HepG2 (cell line): ENCODE data around the gene MARCHF9. TPM values are rescaled to one million over a fixed set of nuclear protein-coding genes. Genes with fewer than 3 reads are reported as not detected.

ENCODE experiments used
- BCL6 ChIP-seq: IDR thresholded peaks from 2 replicates; pipeline ENCODE4 v1.6.1; 2016; ENCODE audit warnings: missing genetic modification reagents, missing compliant biosample characterization
- CENPT ChIP-seq: sonication (generic); formaldehyde crosslinking; IDR thresholded peaks from 2 replicates; pipeline ENCODE4 v1.8.0; 2022; ENCODE audit warnings: low read depth, mild to moderate bottlenecking, moderate library complexity, missing genetic modification reagents
- CTCF ChIP-seq: sonication (generic); formaldehyde crosslinking; IDR thresholded peaks from 2 replicates; pipeline ENCODE4 v1.5.0; 2020; ENCODE audit warnings: mild to moderate bottlenecking, missing genetic modification reagents, moderate library complexity
- ETV5 ChIP-seq: IDR thresholded peaks from 2 replicates; pipeline ENCODE4 v1.6.1; 2018; ENCODE audit warnings: missing biosample characterization, missing genetic modification reagents, inconsistent platforms, borderline replicate concordance
- HOXD1 ChIP-seq: sonication (generic); formaldehyde crosslinking; IDR thresholded peaks from 2 replicates; pipeline ENCODE4 v1.5.0; 2020; ENCODE audit warnings: missing genetic modification reagents
- MBD4 ChIP-seq: IDR thresholded peaks from 2 replicates; pipeline ENCODE4 v1.6.1; 2012; ENCODE audit warnings: low read length, inconsistent platforms, borderline replicate concordance
- MLX ChIP-seq: IDR thresholded peaks from 2 replicates; pipeline ENCODE4 v1.6.1; 2016
- SMC3 ChIP-seq: IDR thresholded peaks from 2 replicates; pipeline ENCODE4 v1.6.1; 2011; ENCODE audit warnings: low read length, improper control_type of control experiment
- SNAPC2 ChIP-seq: sonication (generic); formaldehyde crosslinking; IDR thresholded peaks from 2 replicates; pipeline ENCODE4 v1.8.1; 2022; ENCODE audit warnings: mild to moderate bottlenecking, missing genetic modification reagents
- TFDP1 ChIP-seq: IDR thresholded peaks from 2 replicates; pipeline ENCODE4 v1.6.1; 2016; ENCODE audit warnings: missing compliant biosample characterization, missing genetic modification reagents, borderline replicate concordance
- TGIF2 ChIP-seq: IDR thresholded peaks from 2 replicates; pipeline ENCODE4 v1.6.1; 2016; ENCODE audit warnings: control low read depth, missing compliant biosample characterization
- UBTF ChIP-seq: sonication (generic); formaldehyde crosslinking; IDR thresholded peaks from 2 replicates; pipeline ENCODE4 v1.4.0; 2020; ENCODE audit warnings: mild to moderate bottlenecking, missing genetic modification reagents
- ZNF18 ChIP-seq: sonication (generic); formaldehyde crosslinking; IDR thresholded peaks from 2 replicates; pipeline ENCODE4 v1.8.0; 2022; ENCODE audit warnings: mild to moderate bottlenecking, missing genetic modification reagents; ENCODE audit not compliant: insufficient replicate concordance
- ZNF276 ChIP-seq: sonication (generic); formaldehyde crosslinking; IDR thresholded peaks from 2 replicates; pipeline ENCODE4 v1.4.0; 2020; ENCODE audit warnings: mild to moderate bottlenecking, low read depth, missing genetic modification reagents
- ZNF660 ChIP-seq: sonication (generic); formaldehyde crosslinking; IDR thresholded peaks from 2 replicates; pipeline ENCODE4 v1.5.1; 2020; ENCODE audit warnings: mild to moderate bottlenecking, low read depth, missing genetic modification reagents, borderline replicate concordance
- ZNF770 ChIP-seq: sonication (generic); formaldehyde crosslinking; IDR thresholded peaks from 2 replicates; pipeline ENCODE4 v1.5.0; 2020; ENCODE audit warnings: mild to moderate bottlenecking, missing genetic modification reagents
- polyA plus RNA-seq, 8 experiments: library from polyadenylated mRNA; depleted of rRNA in 3 of 8; stranded (reverse) in 7 of 8; unstranded in 1 of 8; fragments of >200 nt; fragmentation: Illumina TruSeq in 4 of 8; extraction: Trizol in 4 of 8; gene quantifications; 2 replicates each; pipeline versions ENCODE4 v1.2.1 to v1.2.3, GENCODE V29; 2011 to 2016; ENCODE audit warnings: low read depth in 4 of 8, missing spikeins in 1 of 8, mixed read lengths in 1 of 8; ENCODE audit not compliant: insufficient read depth in 1 of 8
- total RNA-seq, 5 experiments: library from RNA; depleted of rRNA; stranded (reverse); fragments of >200 nt; fragmentation: Illumina TruSeq; extraction: Trizol; gene quantifications; 2 replicates each; pipeline ENCODE4 v1.2.3, GENCODE V29; 2016; ENCODE audit warnings: low read depth in 1 of 5

MARCHF9 gene
- total and polyA plus RNA-seq, 2 of the 13 experiments (the other 11 are each of a cell fraction or from before 2014, with no cell fraction given): 5.7 to 9.6 TPM

GRCh38 chr12:57735952-57736740, 18.8 kb upstream of the MARCHF9 start (continued):
- TF ChIP-seq CTCF (CRISPR knock-in tag) (peak; percentile 71), MLX (CRISPR knock-in tag) (no peak), ZNF770 (CRISPR knock-in tag) (no peak), SMC3 (no peak), ZNF660 (CRISPR knock-in tag) (no peak), ZNF18 (CRISPR knock-in tag) (no peak), ETV5 (CRISPR knock-in tag) (peak; percentile 50; the same call in 1 of the 2 replicates), TGIF2 (CRISPR knock-in tag) (no peak), TFDP1 (CRISPR knock-in tag) (peak; percentile 49; the same call in 1 of the 2 replicates), MBD4 (no peak), CENPT (CRISPR knock-in tag) (no peak), UBTF (CRISPR knock-in tag) (peak; percentile 64; the same call in 1 of the 2 replicates), ZNF276 (no peak), BCL6 (CRISPR knock-in tag) (0 out of 2 replicates have a peak, but pooled peaks have one; percentile 13), SNAPC2 (CRISPR knock-in tag) (no peak), HOXD1 (CRISPR knock-in tag) (no peak)
